BJ (cell line): ENCODE results near the gene PER2. TPM values are rescaled to one million over a fixed set of nuclear protein-coding genes. Genes with fewer than 3 reads are reported as not detected.

Experiments used
- CTCF ChIA-PET: fragments of 350-600 bp; formaldehyde crosslinking; extraction: SDS; loops from one replicate; lab custom pipeline; 2021; ENCODE audit warnings: antibody characterized with exemption, inconsistent platforms; lab: Yijun Ruan, JAX
- POLR2A ChIA-PET: fragments of 300-600 bp; sonication (Branson Sonifier 250); formaldehyde crosslinking; extraction: SDS; loops from one replicate; lab custom pipeline; 2021; ENCODE audit warnings: antibody characterized with exemption; lab: Charles Lee
- DNase-seq: peaks from one replicate; pipeline ENCODE4 v3.0.0-alpha.2; 2011; ENCODE audit warnings: low read depth
- H3K27me3 ChIP-seq: 2 replicates; pipeline ENCODE4 v1.6.0; 2011; ENCODE audit warnings: low read length; ENCODE audit not compliant: control insufficient read depth, insufficient read depth
- H3K36me3 ChIP-seq: 2 replicates; pipeline ENCODE4 v1.5.1; 2011; ENCODE audit warnings: low read length; ENCODE audit not compliant: control insufficient read depth, insufficient read depth
- H3K4me3 ChIP-seq: 2 replicates; pipeline ENCODE4 v1.5.1; 2011; ENCODE audit warnings: low read depth, mild to moderate bottlenecking, control low read depth, low read length
- CTCF ChIP-seq: IDR thresholded peaks from 2 replicates; pipeline ENCODE4 v1.5.1; 2011; ENCODE audit warnings: low read depth, mild to moderate bottlenecking, control low read depth, inconsistent platforms, low read length, moderate library complexity; ENCODE audit not compliant: insufficient read depth
- polyA plus RNA-seq: library from polyadenylated mRNA; depleted of rRNA; stranded (reverse); fragments of >200 nt; gene quantifications from 2 replicates; pipeline ENCODE4 v1.2.3, GENCODE V29; 2011; rRNA removed

Gene PER2
- polyA plus RNA-seq, 1 experiment: 3.1 TPM

GRCh38 chr2:238203973-238204683, 84.3 kb downstream of the PER2 start:
- Histone ChIP-seq H3K4me3 (peak overlapping the region; percentile 38), H3K27me3 (peaks cover 11% of the 10 kb centered on the region), H3K36me3 (no peaks in the 10 kb centered on the region)
- no peak for DNase-seq
- CTCF ChIA-PET: no interaction called here
- POLR2A ChIA-PET: no interaction called here
- TF ChIP-seq CTCF: no peak

GRCh38 chr2:238203094-238203972, 85.1 kb downstream of the PER2 start, which contains the start of gene ILKAP:
TSS of gene ILKAP (minus strand) at chr2:238203695. CDS start at chr2:238203553, 142 bp downstream.
- peaks cover 7% of the 10 kb centered on the region for H3K27me3 ChIP-seq
- TF ChIP-seq CTCF: no peak
- DNase-seq: no peak
- POLR2A ChIA-PET: no interaction called here
- CTCF ChIA-PET: interaction anchor here (0.5 to 1.4 kb wide), 3 partner anchors 16 to 345 kb away, joined by 3 to 5 read pairs (median 4); no protein-coding TSS in a partner anchor
- H3K4me3 ChIP-seq: peak within 1 kb of the TSS; percentile 66
- H3K36me3 ChIP-seq: no peaks in the 10 kb centered on the region

DNA sequence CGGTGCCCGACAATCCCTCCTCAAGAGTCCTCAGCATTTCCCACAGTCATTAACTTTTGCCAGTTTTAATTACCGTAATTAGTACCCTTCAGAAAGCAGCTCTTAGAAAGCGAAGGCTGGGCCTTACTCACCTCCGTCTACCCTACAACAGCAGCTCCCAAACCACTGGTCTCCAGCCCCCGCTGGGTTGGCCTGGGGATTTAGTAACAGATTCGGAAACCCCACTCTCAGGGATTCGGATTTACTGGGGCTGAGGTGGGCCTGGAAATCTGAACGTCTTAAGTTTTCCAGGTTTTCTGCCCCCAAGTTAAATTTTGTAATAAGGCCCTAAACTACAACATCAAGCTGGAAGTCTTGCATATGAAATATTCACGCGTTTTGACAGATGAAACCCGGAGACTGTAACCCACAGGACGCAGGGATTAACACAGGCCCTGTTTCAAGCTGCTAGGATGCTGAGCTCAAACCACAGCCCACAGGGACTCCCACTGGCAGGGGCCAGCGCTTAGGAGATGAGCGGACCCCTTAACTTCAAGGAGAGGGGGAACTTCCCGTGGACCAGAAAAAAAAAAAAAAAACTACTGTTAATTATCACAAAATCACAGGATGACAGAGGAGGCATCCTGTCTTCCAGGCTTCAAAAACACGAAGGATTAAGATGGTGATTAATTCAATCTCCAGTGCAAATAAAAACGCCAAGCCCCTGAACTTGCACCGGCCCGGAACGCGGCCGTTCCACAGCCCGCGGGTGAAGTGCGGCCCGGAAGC, 85.9 kb downstream of the PER2 start:
- ChIA-PET POLR2A (interaction anchor here (0.8 to 1.3 kb wide), 2 partner anchors 33 to 141 kb away, joined by 4 read pairs; no protein-coding TSS in a partner anchor), CTCF (interaction anchor here (0.5 to 1.4 kb wide), 4 partner anchors 11 to 344 kb away, joined by 3 to 5 read pairs (median 4); no protein-coding TSS in a partner anchor)
- Histone ChIP-seq H3K36me3 (no peaks in the 10 kb centered on the region), H3K27me3 (no peaks in the 10 kb centered on the region; the same call in 1 of the 2 replicates), H3K4me3 (peak overlapping the region; percentile 66)
- DNase-seq: no peak
- no peak for TF ChIP-seq CTCF

Other genes with a start within 250 kb of the PER2 start
- 6.8 and 7.7 TPM in 2 replicates for gene SCLY, start 227.6 kb downstream of the PER2 start, polyA plus RNA-seq
- 1.3 and 2.1 TPM in 2 replicates for gene ESPNL, start 188.3 kb downstream of the PER2 start, polyA plus RNA-seq
- 0.29 and 0.58 TPM in 2 replicates for gene KLHL30, start 149.9 kb downstream of the PER2 start, polyA plus RNA-seq
- gene ERFE, start 129.6 kb downstream of the PER2 start, polyA plus RNA-seq: 1.2 and 2.9 TPM in 2 replicates
- gene ILKAP, start 84.9 kb downstream of the PER2 start, polyA plus RNA-seq: 28.4 and 31.1 TPM in 2 replicates
- gene HES6, start 48.6 kb downstream of the PER2 start, polyA plus RNA-seq: 0.93 and 1.7 TPM in 2 replicates
- 4.9 and 5.8 TPM in 2 replicates for gene TRAF3IP1, start 31.9 kb upstream of the PER2 start, polyA plus RNA-seq
- gene ASB1, start 138.3 kb upstream of the PER2 start, polyA plus RNA-seq: 24.9 and 33.4 TPM in 2 replicates